GM18520 (cell line): ENCODE data around the gene CDK9.

ENCODE experiments used
- ATAC-seq: cut with Tn5 transposase; IDR thresholded peaks from one replicate; pipeline ENCODE4 v1.9.1; 2021; ENCODE audit not compliant: unreplicated experiment

CDK9 gene

GRCh38 chr9:127761061-127761460 is 24.8 kb upstream of the CDK9 start:
- no peak for ATAC-seq

- ATAC-seq = no peak
Observed at GRCh38 chr9:127761491-127761956, 24.3 kb upstream of the CDK9 start.

- no peak for ATAC-seq
Observed at GRCh38 chr9:127762111-127762676, 23.6 kb upstream of the CDK9 start.

- no peak for ATAC-seq
Observed at GRCh38 chr9:127763918-127764384, 21.9 kb upstream of the CDK9 start.

- no peak for ATAC-seq
Observed at GRCh38 chr9:127765418-127765817, 20.4 kb upstream of the CDK9 start.

- ATAC-seq = no peak
Observed at GRCh38 chr9:127767410-127767809, 18.4 kb upstream of the CDK9 start.

- no peak for ATAC-seq
Observed at GRCh38 chr9:127767909-127768331, 17.9 kb upstream of the CDK9 start.

- no peak for ATAC-seq
Observed at GRCh38 chr9:127768698-127769097, 17.1 kb upstream of the CDK9 start.

- no peak for ATAC-seq
Observed at GRCh38 chr9:127769101-127769500, 16.7 kb upstream of the CDK9 start.

- no peak for ATAC-seq
Observed at GRCh38 chr9:127769929-127770582, 15.8 kb upstream of the CDK9 start.

- ATAC-seq = no peak
Observed at GRCh38 chr9:127770583-127770904, 15.3 kb upstream of the CDK9 start.

GRCh38 chr9:127770905-127771569 is 14.8 kb upstream of the CDK9 start:
- ATAC-seq = peak; percentile 65

- ATAC-seq = no peak
Observed at GRCh38 chr9:127771570-127772189, 14.2 kb upstream of the CDK9 start.

GRCh38 chr9:127772603-127773002 is 13.2 kb upstream of the CDK9 start:
- no peak for ATAC-seq

GRCh38 chr9:127773272-127773671 is 12.6 kb upstream of the CDK9 start:
- ATAC-seq = no peak

- ATAC-seq = no peak
Observed at GRCh38 chr9:127773981-127774380, 11.9 kb upstream of the CDK9 start.

- no peak for ATAC-seq
Observed at GRCh38 chr9:127776195-127776923, 9.5 kb upstream of the CDK9 start.

GRCh38 chr9:127776924-127777289 is 8.9 kb upstream of the CDK9 start:
- no peak for ATAC-seq

GRCh38 chr9:127777368-127777980 is 8.4 kb upstream of the CDK9 start:
- ATAC-seq = no peak

GRCh38 chr9:127778280-127779135 is 7.3 kb upstream of the CDK9 start, which contains the start of gene SH2D3C:
TSS of gene SH2D3C (minus strand) at chr9:127778666. CDS start at chr9:127778627, 39 bp downstream.
- ATAC-seq = peak; percentile 17
